Hepatocyte (in vitro differentiated cells): ENCODE measurements around the gene METTL14.

Source experiments
- CTCF ChIP-seq: fragments of 200-600 bp; sonication (generic); IDR thresholded peaks from 2 replicates; pipeline ENCODE4 v1.5.1; 2016; ENCODE audit warnings: antibody characterized with exemption, mild to moderate bottlenecking; ENCODE audit not compliant: poor library complexity
- EZH2 ChIP-seq: fragments of 200-600 bp; sonication (generic); IDR thresholded peaks from 2 replicates; pipeline ENCODE4 v1.6.1; 2016; ENCODE audit warnings: antibody characterized with exemption, mild to moderate bottlenecking, borderline replicate concordance
- EZH2phosphoT487 ChIP-seq: fragments of 200-600 bp; sonication (generic); IDR thresholded peaks from one replicate; pipeline ENCODE4 v1.6.1; 2018; ENCODE audit warnings: antibody characterized with exemption, mild to moderate bottlenecking, low read depth, moderate library complexity; ENCODE audit not compliant: unreplicated experiment, severe bottlenecking

- TF ChIP-seq EZH2phosphoT487 (no peak), CTCF (no peak), EZH2 (no peak)
Observed at GRCh38 chr4:118718511-118719170, 33.4 kb downstream of the METTL14 start.
